BLaER1 treated with 17β-estradiol and CSF1 and Interleukin-3, amounts not matched to agents 10 nM and 100 nM (cell line): ENCODE data around the gene RALGAPA2.

ENCODE experiments used
- H3K27ac ChIP-seq, 11 experiments: shearing (Covaris generic); formaldehyde crosslinking; 2 replicates each; pipeline ENCODE4 v1.8.1; 2022
- H3K27me3 ChIP-seq, 11 experiments: shearing (Covaris generic); formaldehyde crosslinking; 2 replicates each; pipeline ENCODE4 v1.8.1; 2022
- H3K36me3 ChIP-seq, 11 experiments: shearing (Covaris generic); formaldehyde crosslinking; 2 replicates each; pipeline ENCODE4 v1.8.1; 2022
- H3K4me1 ChIP-seq, 10 experiments: shearing (Covaris generic); formaldehyde crosslinking; 2 replicates each; pipeline ENCODE4 v1.8.1; 2022
- H3K4me2 ChIP-seq, 11 experiments: shearing (Covaris generic); formaldehyde crosslinking; 2 replicates each; pipeline ENCODE4 v1.8.1; 2022
- H3K4me3 ChIP-seq, 10 experiments: shearing (Covaris generic); formaldehyde crosslinking; 2 replicates each; pipeline ENCODE4 v1.8.1; 2022
- H3K9ac ChIP-seq, 11 experiments: shearing (Covaris generic); formaldehyde crosslinking; 2 replicates each; pipeline ENCODE4 v1.8.1; 2022
- H3K9me3 ChIP-seq, 11 experiments: shearing (Covaris generic); formaldehyde crosslinking; replicated peaks in 1 of 11; 2 replicates each; pipeline ENCODE4 v1.8.1; 2022
- H4K20me1 ChIP-seq, 11 experiments: shearing (Covaris generic); formaldehyde crosslinking; 2 replicates each; pipeline ENCODE4 v1.8.1; 2022
- Cebpa-rat ChIP-seq, 11 experiments: shearing (Covaris generic); IDR thresholded peaks; 2 replicates each; pipeline ENCODE4 v1.8.1; 2022

Gene RALGAPA2

DNA sequence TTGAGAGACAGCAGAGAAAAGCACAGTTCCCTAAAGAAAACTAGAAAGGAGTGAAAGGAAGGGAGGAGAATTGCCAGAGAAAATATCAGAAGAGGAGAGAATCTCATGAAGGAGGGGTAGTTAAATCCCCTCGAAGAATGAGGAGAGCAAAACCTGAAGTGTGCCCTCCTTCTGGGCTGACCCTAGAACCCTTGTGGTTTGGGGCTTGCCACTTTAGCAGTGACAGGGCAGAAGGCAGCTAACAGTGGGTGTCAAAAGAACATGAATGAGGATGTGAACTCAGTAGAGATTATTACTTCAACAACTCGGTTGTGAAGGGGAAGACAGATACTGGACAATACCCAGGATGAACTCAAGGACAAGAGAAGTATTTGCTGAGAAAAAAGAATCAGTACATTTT is 73.6 kb downstream of the RALGAPA2 start:
- H4K20me1 ChIP-seq: 0 out of 22 replicates have a peak, but pooled peaks cover 0 to 3% (median 0%) of the 10 kb centered on the region in 11 experiments
- H3K4me2 ChIP-seq: no peak overlapping the region
- no peak overlapping the region for H3K9ac ChIP-seq
- H3K4me3 ChIP-seq: no peak overlapping the region
- H3K27ac ChIP-seq: no peak overlapping the region
- H3K27me3 ChIP-seq: no peaks in the 10 kb centered on the region
- no peaks in the 10 kb centered on the region; a peak in 1 of 22 replicates for H3K9me3 ChIP-seq
- H3K4me1 ChIP-seq: no peaks in the 10 kb centered on the region
- peaks cover 44 to 65% (median 47%) of the 10 kb centered on the region in 11 experiments for H3K36me3 ChIP-seq
- TF ChIP-seq Cebpa-rat (IDR thresholded peaks at IDR 0.05): no peak

- Histone ChIP-seq H3K27ac (no peak overlapping the region), H4K20me1 (no peaks in the 10 kb centered on the region), H3K9me3 (no peaks in the 10 kb centered on the region; a peak in 1 of 22 replicates), H3K27me3 (no peaks in the 10 kb centered on the region), H3K9ac (no peak overlapping the region), H3K4me3 (no peak overlapping the region), H3K36me3 (peaks cover 45 to 72% (median 54%) of the 10 kb centered on the region in 11 experiments), H3K4me2 (no peak overlapping the region), H3K4me1 (no peaks in the 10 kb centered on the region)
- TF ChIP-seq Cebpa-rat (IDR thresholded peaks at IDR 0.05): no peak
Measured at GRCh38 chr20:20637998-20638725, 74.3 kb downstream of the RALGAPA2 start.

DNA sequence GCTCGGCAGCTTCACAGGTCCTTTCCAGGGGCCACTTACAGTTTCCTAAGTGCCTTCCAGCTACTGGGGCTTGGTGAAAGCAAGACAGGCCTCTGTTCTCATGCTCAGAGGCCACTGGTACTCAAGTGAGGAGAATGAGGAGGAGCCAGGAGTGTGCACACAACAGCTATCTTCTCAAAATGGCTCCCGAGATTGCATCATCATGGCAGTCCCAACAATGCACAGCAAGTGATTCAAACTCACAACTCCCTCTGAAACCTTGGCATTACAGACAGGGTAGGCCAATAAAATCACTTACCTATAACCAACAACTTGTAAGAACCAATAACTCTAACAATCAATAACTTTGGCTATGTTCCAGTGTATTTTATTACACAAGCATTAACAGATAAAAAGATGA is 77.4 kb downstream of the RALGAPA2 start:
- Histone ChIP-seq H3K9me3 (no peaks in the 10 kb centered on the region; a peak in 1 of 22 replicates), H3K27me3 (no peaks in the 10 kb centered on the region), H3K9ac (no peak overlapping the region), H3K36me3 (peaks cover 40 to 90% (median 58%) of the 10 kb centered on the region in 11 experiments), H3K4me1 (no peaks in the 10 kb centered on the region), H3K4me3 (no peak overlapping the region), H4K20me1 (peaks cover 0 to 3% (median 0%) of the 10 kb centered on the region in 11 experiments; a peak in 1 of 22 replicates), H3K27ac (no peak overlapping the region), H3K4me2 (no peak overlapping the region)
- TF ChIP-seq Cebpa-rat (IDR thresholded peaks at IDR 0.05): peak in 2 of 11 experiments; percentile 22 to 46; a peak in 2 of 22 replicates

DNA sequence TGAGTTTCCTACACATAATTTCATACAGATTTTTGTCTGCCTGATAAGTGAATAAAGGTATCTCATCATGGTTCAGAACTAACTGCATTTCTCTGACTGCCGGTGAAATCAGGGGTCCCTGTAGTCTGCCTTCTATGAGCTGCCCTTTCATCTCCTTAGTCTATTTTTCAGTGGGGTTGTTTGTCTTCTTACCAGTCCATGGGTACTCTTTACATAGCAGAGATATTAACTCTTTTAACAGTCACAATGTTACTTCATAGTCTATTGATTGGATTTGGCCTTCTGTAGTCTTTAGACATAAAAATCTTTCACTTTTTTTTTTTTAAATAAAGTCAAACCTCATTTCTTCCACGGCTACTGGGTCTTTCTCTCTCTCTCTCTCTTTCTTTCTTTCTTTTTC is 79.8 kb downstream of the RALGAPA2 start:
- no peak for TF ChIP-seq Cebpa-rat (IDR thresholded peaks at IDR 0.05)
- H4K20me1 ChIP-seq: peaks cover 0 to 3% (median 0%) of the 10 kb centered on the region in 11 experiments; a peak in 1 of 22 replicates
- no peak overlapping the region for H3K4me3 ChIP-seq
- H3K27me3 ChIP-seq: no peaks in the 10 kb centered on the region
- no peak overlapping the region for H3K9ac ChIP-seq
- no peak overlapping the region for H3K4me2 ChIP-seq
- H3K27ac ChIP-seq: no peak overlapping the region
- peaks cover 40 to 90% (median 59%) of the 10 kb centered on the region in 11 experiments for H3K36me3 ChIP-seq
- no peaks in the 10 kb centered on the region for H3K4me1 ChIP-seq
- H3K9me3 ChIP-seq: no peaks in the 10 kb centered on the region; a peak in 1 of 22 replicates

DNA sequence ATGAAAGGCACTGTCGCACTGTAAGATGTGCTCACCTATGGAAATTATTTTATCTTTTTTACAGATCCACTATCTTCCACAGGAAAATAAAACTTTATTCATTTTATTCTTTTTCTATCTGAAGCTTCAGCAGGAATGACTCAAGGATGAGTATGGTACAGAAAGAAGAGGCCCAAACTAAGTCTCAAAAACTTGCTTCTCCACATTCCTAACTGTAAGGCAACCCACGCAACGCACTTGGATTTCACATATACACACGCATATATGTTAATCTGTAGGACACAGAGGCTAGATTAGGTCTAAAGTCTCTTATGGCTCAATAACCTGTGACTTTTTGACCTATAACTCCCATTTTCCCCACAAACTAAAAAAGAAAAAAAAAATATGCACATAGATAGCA is 81.9 kb downstream of the RALGAPA2 start:
- TF ChIP-seq Cebpa-rat (IDR thresholded peaks at IDR 0.05): no peak
- Histone ChIP-seq H3K9me3 (no peaks in the 10 kb centered on the region; a peak in 1 of 22 replicates), H4K20me1 (peaks cover 0 to 3% (median 0%) of the 10 kb centered on the region in 11 experiments; a peak in 1 of 22 replicates), H3K4me1 (no peaks in the 10 kb centered on the region), H3K27me3 (no peaks in the 10 kb centered on the region), H3K4me3 (no peak overlapping the region), H3K9ac (no peak overlapping the region), H3K4me2 (no peak overlapping the region), H3K27ac (no peak overlapping the region), H3K36me3 (peaks cover 45 to 96% (median 69%) of the 10 kb centered on the region in 11 experiments)

DNA sequence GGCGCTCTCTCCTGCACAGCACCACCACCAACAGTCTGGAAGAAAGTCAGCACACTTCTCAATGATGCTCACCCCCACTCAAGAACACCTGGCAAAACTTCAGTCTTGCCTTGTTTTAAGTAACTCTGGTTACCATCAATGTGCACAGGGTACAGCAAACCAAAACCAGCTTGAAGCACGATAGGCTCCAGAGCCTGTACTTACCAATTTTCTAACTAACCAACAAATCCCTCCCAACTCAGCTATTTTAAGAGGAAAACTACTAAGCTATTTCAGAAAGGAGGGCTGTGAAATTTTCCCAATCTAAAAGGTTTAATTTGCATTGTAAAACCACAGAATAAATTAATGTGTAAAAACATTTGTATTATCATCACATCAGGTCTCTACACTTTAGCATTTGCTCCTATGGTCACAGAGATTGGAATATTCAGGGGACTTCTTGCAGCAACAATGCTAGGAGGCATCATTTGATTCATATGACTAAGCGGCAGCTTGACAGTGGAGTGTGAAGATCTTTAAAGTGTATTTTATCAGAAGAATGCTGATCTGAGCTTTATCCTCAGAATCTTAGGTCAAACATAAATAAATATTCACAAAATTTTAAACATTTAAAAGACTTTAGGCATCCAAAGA is 82.8 kb downstream of the RALGAPA2 start:
- no peak overlapping the region for H3K4me3 ChIP-seq

DNA sequence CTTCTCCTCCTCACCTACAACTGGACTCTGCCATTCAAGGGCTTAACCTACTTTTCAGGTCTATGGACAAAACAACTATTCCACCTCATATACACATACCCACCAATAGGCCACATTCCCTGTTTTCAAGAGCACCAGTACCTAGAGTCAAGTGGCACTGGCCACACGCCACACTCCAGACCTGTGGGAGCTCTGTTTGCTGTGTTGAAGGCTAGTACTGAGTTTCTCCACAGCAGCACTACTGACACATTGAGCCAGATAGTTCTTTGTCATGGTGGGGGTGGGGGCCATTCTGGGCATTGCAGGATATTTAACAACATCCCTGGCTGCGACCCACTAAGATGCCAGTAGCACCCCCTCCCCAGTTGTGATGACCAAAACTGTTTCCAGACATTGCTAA is 84.1 kb downstream of the RALGAPA2 start:
- H4K20me1 ChIP-seq: peaks cover 0 to 3% (median 0%) of the 10 kb centered on the region in 11 experiments; a peak in 1 of 22 replicates
- H3K4me2 ChIP-seq: no peak overlapping the region
- H3K4me3 ChIP-seq: no peak overlapping the region
- H3K4me1 ChIP-seq: no peaks in the 10 kb centered on the region
- no peak for TF ChIP-seq Cebpa-rat (IDR thresholded peaks at IDR 0.05)
- peaks cover 28 to 76% (median 49%) of the 10 kb centered on the region in 11 experiments for H3K36me3 ChIP-seq
- no peaks in the 10 kb centered on the region for H3K27me3 ChIP-seq
- no peaks in the 10 kb centered on the region for H3K9me3 ChIP-seq
- no peak overlapping the region for H3K9ac ChIP-seq
- H3K27ac ChIP-seq: no peak overlapping the region

More for the DNA sequence above, 82.8 kb downstream of the RALGAPA2 start:
- H3K9me3 ChIP-seq: no peaks in the 10 kb centered on the region; a peak in 1 of 22 replicates
- H3K4me2 ChIP-seq: no peak overlapping the region
- TF ChIP-seq Cebpa-rat (IDR thresholded peaks at IDR 0.05): no peak
- no peaks in the 10 kb centered on the region for H3K4me1 ChIP-seq
- no peak overlapping the region for H3K9ac ChIP-seq
- H4K20me1 ChIP-seq: peaks cover 0 to 3% (median 0%) of the 10 kb centered on the region in 11 experiments; a peak in 1 of 22 replicates
- H3K36me3 ChIP-seq: peaks cover 36 to 89% (median 60%) of the 10 kb centered on the region in 11 experiments
- H3K27ac ChIP-seq: no peak overlapping the region
- H3K27me3 ChIP-seq: no peaks in the 10 kb centered on the region

GRCh38 chr20:20627471-20627870 is 85.0 kb downstream of the RALGAPA2 start:
- Histone ChIP-seq H3K27ac (no peak overlapping the region), H3K36me3 (peaks cover 28 to 67% (median 46%) of the 10 kb centered on the region in 11 experiments), H3K4me1 (no peaks in the 10 kb centered on the region), H3K4me2 (no peak overlapping the region), H3K4me3 (no peak overlapping the region), H4K20me1 (peaks cover 0 to 3% (median 0%) of the 10 kb centered on the region in 11 experiments; a peak in 1 of 22 replicates), H3K9me3 (no peaks in the 10 kb centered on the region), H3K9ac (no peak overlapping the region), H3K27me3 (no peaks in the 10 kb centered on the region)
- TF ChIP-seq Cebpa-rat (IDR thresholded peaks at IDR 0.05): no peak

DNA sequence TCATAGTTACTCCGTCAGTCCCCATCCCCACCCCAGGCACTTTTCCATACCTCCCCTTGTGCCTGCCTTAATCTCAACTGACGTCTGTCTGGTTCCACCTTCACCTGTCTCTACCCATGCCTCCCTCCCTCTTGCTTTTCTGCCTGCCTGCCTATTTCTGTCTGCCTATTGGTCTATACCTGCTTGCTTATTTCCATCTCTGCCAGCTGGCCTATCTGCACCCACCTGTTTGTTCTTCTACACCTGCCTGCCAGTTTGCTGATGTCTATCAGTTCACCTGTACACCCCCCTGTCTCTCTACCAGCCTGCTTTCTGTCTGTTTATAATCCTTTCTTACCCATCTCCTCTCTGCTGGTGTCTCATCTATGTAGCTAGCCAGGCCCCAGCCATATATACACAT is 87.5 kb downstream of the RALGAPA2 start:
- Histone ChIP-seq H3K27me3 (no peaks in the 10 kb centered on the region), H3K4me2 (no peak overlapping the region), H3K4me1 (no peaks in the 10 kb centered on the region), H3K9ac (no peak overlapping the region), H3K9me3 (no peaks in the 10 kb centered on the region), H3K27ac (no peak overlapping the region), H3K36me3 (peaks cover 34 to 62% (median 46%) of the 10 kb centered on the region in 11 experiments), H3K4me3 (no peak overlapping the region), H4K20me1 (no peaks in the 10 kb centered on the region)
- no peak for TF ChIP-seq Cebpa-rat (IDR thresholded peaks at IDR 0.05)
